ENCODE data around the gene WDR88.

The WDR88 gene

DNA sequence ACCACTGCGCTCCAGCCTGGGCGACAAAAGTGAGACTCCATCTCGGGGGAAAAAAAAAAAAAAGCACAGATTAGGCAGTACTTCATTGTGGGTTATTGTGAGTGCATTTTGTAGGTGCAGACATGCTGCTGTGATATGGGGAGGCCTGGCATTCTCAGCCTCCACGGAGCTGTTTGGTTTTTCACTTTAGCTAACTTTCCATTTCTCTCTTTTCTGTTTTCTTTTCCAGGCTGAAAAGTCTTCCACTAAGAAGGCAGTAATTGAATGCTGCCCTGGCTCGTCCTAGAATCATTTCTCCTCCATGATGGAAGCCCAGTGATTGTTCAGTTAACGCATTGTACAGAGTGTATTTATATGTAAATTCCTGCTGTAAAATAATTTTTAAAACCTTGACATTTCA lies 2.0 kb upstream of the WDR88 start:
- no peaks in the 10 kb centered on the region for H3K9me2 ChIP-seq (replicated peaks; ENCODE audit: control insufficient read depth, low read length)
- no peak overlapping the region for H3K4me3 ChIP-seq (ENCODE audit: low read length)
- no peaks in the 10 kb centered on the region for H3K27me3 ChIP-seq (ENCODE audit: control insufficient read depth, low read length)
- H3K4me2 ChIP-seq (ENCODE audit: low read length), result no peak overlapping the region
- no peaks in the 10 kb centered on the region for H3K9me3 ChIP-seq (ENCODE audit: control insufficient read depth, insufficient read depth, low read length)
- peaks cover 28% of the 10 kb centered on the region for H3K36me3 ChIP-seq (ENCODE audit: control insufficient read depth, low read length)
- H4K20me1 ChIP-seq (ENCODE audit: control insufficient read depth, insufficient read depth, low read depth, low read length), result no peaks in the 10 kb centered on the region
- H3F3A ChIP-seq (ENCODE audit: control insufficient read depth, insufficient read depth), result no peaks in the 10 kb centered on the region
- H3K27ac ChIP-seq (ENCODE audit: low read depth, low read length), result no peak overlapping the region
- TF ChIP-seq EZH2phosphoT487 (IDR thresholded peaks at IDR 0.05; ENCODE audit: borderline replicate concordance, low read length) (no peak), CTCF (IDR thresholded peaks at IDR 0.05; ENCODE audit: low read depth, low read length, poor library complexity, severe bottlenecking) (no peak)
- H3K4me1 ChIP-seq (ENCODE audit: control insufficient read depth, low read length), result no peaks in the 10 kb centered on the region
- H3K79me2 ChIP-seq (ENCODE audit: control insufficient read depth, low read length), result no peaks in the 10 kb centered on the region

- Histone ChIP-seq H3K79me2 (ENCODE audit: control insufficient read depth, low read length) (no peaks in the 10 kb centered on the region), H3F3A (ENCODE audit: control insufficient read depth, insufficient read depth) (no peaks in the 10 kb centered on the region), H3K9me3 (ENCODE audit: control insufficient read depth, insufficient read depth, low read length) (no peaks in the 10 kb centered on the region), H3K27ac (ENCODE audit: low read depth, low read length) (no peak overlapping the region), H3K4me3 (ENCODE audit: low read length) (no peak overlapping the region), H4K20me1 (ENCODE audit: control insufficient read depth, insufficient read depth, low read depth, low read length) (no peaks in the 10 kb centered on the region), H3K4me1 (ENCODE audit: control insufficient read depth, low read length) (no peaks in the 10 kb centered on the region), H3K27me3 (ENCODE audit: control insufficient read depth, low read length) (no peaks in the 10 kb centered on the region), H3K36me3 (ENCODE audit: control insufficient read depth, low read length) (peaks cover 25% of the 10 kb centered on the region), H3K9me2 (replicated peaks; ENCODE audit: control insufficient read depth, low read length) (no peaks in the 10 kb centered on the region), H3K4me2 (ENCODE audit: low read length) (no peak overlapping the region)
- no peak for TF ChIP-seq CTCF (IDR thresholded peaks at IDR 0.05; ENCODE audit: low read depth, low read length, poor library complexity, severe bottlenecking)
- no peak for TF ChIP-seq EZH2phosphoT487 (IDR thresholded peaks at IDR 0.05; ENCODE audit: borderline replicate concordance, low read length)
Observed at GRCh38 chr19:33130433-33130832, 1.5 kb upstream of the WDR88 start.

DNA sequence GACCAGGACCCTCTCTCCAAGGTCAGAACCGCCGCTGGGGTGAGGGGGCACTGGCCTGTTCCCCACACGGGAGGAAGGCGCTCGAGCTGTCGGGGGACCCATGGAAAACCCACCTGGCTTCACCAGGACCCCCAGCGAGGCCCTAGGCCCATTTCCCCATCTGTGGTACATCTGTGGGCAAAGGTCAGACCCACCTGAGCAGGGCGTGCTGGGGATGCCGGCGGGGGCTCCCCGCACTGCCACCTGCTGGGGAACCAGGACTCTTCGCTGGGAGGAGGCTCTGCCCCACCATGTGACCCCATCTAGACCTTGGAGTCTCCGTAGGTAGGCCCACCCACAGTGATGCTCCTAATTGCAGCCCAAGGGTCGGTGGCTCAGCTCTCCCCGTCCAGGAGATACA lies 511 bp downstream of the WDR88 start:
- no peaks in the 10 kb centered on the region for H3F3A ChIP-seq (ENCODE audit: control insufficient read depth, insufficient read depth)
- no peaks in the 10 kb centered on the region for H3K9me2 ChIP-seq (replicated peaks; ENCODE audit: control insufficient read depth, low read length)
- H3K79me2 ChIP-seq (ENCODE audit: control insufficient read depth, low read length), result no peaks in the 10 kb centered on the region
- peaks cover 11% of the 10 kb centered on the region for H3K36me3 ChIP-seq (ENCODE audit: control insufficient read depth, low read length)
- no peaks in the 10 kb centered on the region for H3K9me3 ChIP-seq (ENCODE audit: control insufficient read depth, insufficient read depth, low read length)
- TF ChIP-seq CTCF (IDR thresholded peaks at IDR 0.05; ENCODE audit: low read depth, low read length, poor library complexity, severe bottlenecking) (peak; percentile 50), EZH2phosphoT487 (IDR thresholded peaks at IDR 0.05; ENCODE audit: borderline replicate concordance, low read length) (no peak)
- no peak overlapping the region for H3K4me3 ChIP-seq (ENCODE audit: low read length)
- H3K27ac ChIP-seq (ENCODE audit: low read depth, low read length), result no peak overlapping the region
- H3K4me2 ChIP-seq (ENCODE audit: low read length), result no peak overlapping the region
- no peaks in the 10 kb centered on the region for H3K27me3 ChIP-seq (ENCODE audit: control insufficient read depth, low read length)
- no peaks in the 10 kb centered on the region for H3K4me1 ChIP-seq (ENCODE audit: control insufficient read depth, low read length)
- no peaks in the 10 kb centered on the region for H4K20me1 ChIP-seq (ENCODE audit: control insufficient read depth, insufficient read depth, low read depth, low read length)

Data from DOHH2 (cell line).